K562 (cell line): ENCODE data around the gene LYZL6. TPM values are rescaled to one million over a fixed set of nuclear protein-coding genes. Genes with fewer than 3 reads are reported as not detected.

Experiments used
- ATF3 ChIP-seq, 2 experiments: fragments of 450-650 bp in 1 of 2; sonication (generic) in 1 of 2; formaldehyde crosslinking in 1 of 2; IDR thresholded peaks in 1 of 2; conservative IDR thresholded peaks in 1 of 2; 2 replicates each; pipeline versions ENCODE4 v1.6.1 to v1.8.1; 2016 to 2023; ENCODE audit warnings: mild to moderate bottlenecking in 2 of 2, moderate library complexity in 2 of 2, inconsistent platforms in 1 of 2, missing genetic modification reagents in 1 of 2
- CAMTA2 ChIP-seq: fragments of 250-450 bp; sonication (Bioruptor Pico); conservative IDR thresholded peaks from 2 replicates; pipeline ENCODE4 v1.5.1; 2022
- CTBP1 ChIP-seq: fragments of 450-650 bp; IDR thresholded peaks from 2 replicates; pipeline ENCODE4 v1.6.1; 2016; ENCODE audit warnings: borderline replicate concordance
- FOXO4 ChIP-seq: fragments of 450-650 bp; formaldehyde crosslinking; IDR thresholded peaks from 2 replicates; pipeline ENCODE4 v1.4.0; 2020; ENCODE audit warnings: mild to moderate bottlenecking, moderate library complexity
- IFI16 ChIP-seq: fragments of 250-450 bp; sonication (Bioruptor Pico); IDR thresholded peaks from 2 replicates; pipeline ENCODE4 v2.1.2; 2022; ENCODE audit warnings: mild to moderate bottlenecking, inconsistent platforms
- ILK ChIP-seq: fragments of 450-650 bp; IDR thresholded peaks from 2 replicates; pipeline ENCODE4 v1.6.1; 2016; ENCODE audit warnings: missing genetic modification characterization, low read depth, mild to moderate bottlenecking, missing compliant biosample characterization, moderate library complexity, borderline replicate concordance
- KAT7 ChIP-seq: sonication (generic); formaldehyde crosslinking; IDR thresholded peaks from 2 replicates; pipeline ENCODE4 v1.8.0; 2022; ENCODE audit warnings: missing genetic modification reagents, mild to moderate bottlenecking, borderline replicate concordance
- MAFF ChIP-seq: IDR thresholded peaks from 2 replicates; pipeline ENCODE4 v1.6.1; 2012; ENCODE audit warnings: low read length, improper control_type of control experiment
- MTA1 ChIP-seq: fragments of 450-650 bp; IDR thresholded peaks from 2 replicates; pipeline ENCODE4 v1.6.1; 2017; ENCODE audit warnings: borderline replicate concordance
- PCBP2 ChIP-seq: fragments of 200-400 bp; formaldehyde crosslinking; IDR thresholded peaks from 2 replicates; pipeline ENCODE4 v1.6.1; 2018; ENCODE audit warnings: low read length, low read depth, mild to moderate bottlenecking, moderate library complexity; ENCODE audit not compliant: poor library complexity, severe bottlenecking
- PRMT5 ChIP-seq: sonication (generic); formaldehyde crosslinking; IDR thresholded peaks from 2 replicates; pipeline ENCODE4 v1.5.0; 2020; ENCODE audit warnings: missing genetic modification reagents
- SMARCB1 ChIP-seq: IDR thresholded peaks from 2 replicates; pipeline ENCODE4 v1.6.1; 2011; ENCODE audit warnings: improper control_type of control experiment, low read depth; ENCODE audit not compliant: insufficient read length
- XRCC3 ChIP-seq: fragments of 450-650 bp; IDR thresholded peaks from 2 replicates; pipeline ENCODE4 v1.6.1; 2017; ENCODE audit warnings: mild to moderate bottlenecking, moderate library complexity
- ZBTB2 ChIP-seq: fragments of 450-650 bp; IDR thresholded peaks from 2 replicates; pipeline ENCODE4 v1.6.1; 2016; ENCODE audit warnings: antibody characterized with exemption
- ZNF146 ChIP-seq: IDR thresholded peaks from one replicate; pipeline ENCODE4 v1.6.1; 2018; ENCODE audit warnings: missing compliant biosample characterization; ENCODE audit not compliant: unreplicated experiment
- ZNF3 ChIP-seq: fragments of 250-450 bp; sonication (Bioruptor Pico); IDR thresholded peaks from 2 replicates; pipeline ENCODE4 v1.5.0; 2021; ENCODE audit warnings: mild to moderate bottlenecking, moderate library complexity
- ZNF324 ChIP-seq: fragments of 250-450 bp; sonication (Bioruptor Pico); IDR thresholded peaks from 2 replicates; pipeline ENCODE4 v1.4.0; 2020; ENCODE audit warnings: mild to moderate bottlenecking
- polyA plus RNA-seq, 8 experiments: library from polyadenylated mRNA; depleted of rRNA in 4 of 8; stranded (reverse) in 5 of 8; unstranded in 3 of 8; fragments of >200 nt; fragmentation: Nextera tagmentation in 2 of 8; fragmentation: Illumina TruSeq in 1 of 8; extraction: Ambion mirVana in 2 of 8; extraction: Trizol in 1 of 8; gene quantifications; 2 replicates each; pipeline versions ENCODE4 v1.2.1 to v1.2.3, GENCODE V29; 2011 to 2014; ENCODE audit warnings: inconsistent platforms in 1 of 8, missing spikeins in 1 of 8
- total RNA-seq, 7 experiments: library from RNA; depleted of rRNA in 6 of 7; stranded (reverse); fragments of >200 nt in 6 of 7; fragmentation: Illumina TruSeq in 2 of 7; extraction: Trizol in 2 of 7; gene quantifications; 2 replicates each; pipeline versions ENCODE4 v1.2.1 to v1.2.3, GENCODE V29; 2011 to 2021; ENCODE audit warnings: low replicate concordance in 1 of 7
- TF ChIP-seq, protein P1 (sequence below): IDR thresholded peaks from 2 replicates; pipeline ENCODE4 v1.6.1; 2011; ENCODE audit warnings: borderline replicate concordance, low read depth, mild to moderate bottlenecking, moderate library complexity, low read length; ENCODE audit not compliant: insufficient read depth, poor library complexity, severe bottlenecking

LYZL6 gene
- total and polyA plus RNA-seq, 9 of the 15 experiments (the other 6 are each of a cell fraction or from before 2014, with no cell fraction given), result not detected

DNA sequence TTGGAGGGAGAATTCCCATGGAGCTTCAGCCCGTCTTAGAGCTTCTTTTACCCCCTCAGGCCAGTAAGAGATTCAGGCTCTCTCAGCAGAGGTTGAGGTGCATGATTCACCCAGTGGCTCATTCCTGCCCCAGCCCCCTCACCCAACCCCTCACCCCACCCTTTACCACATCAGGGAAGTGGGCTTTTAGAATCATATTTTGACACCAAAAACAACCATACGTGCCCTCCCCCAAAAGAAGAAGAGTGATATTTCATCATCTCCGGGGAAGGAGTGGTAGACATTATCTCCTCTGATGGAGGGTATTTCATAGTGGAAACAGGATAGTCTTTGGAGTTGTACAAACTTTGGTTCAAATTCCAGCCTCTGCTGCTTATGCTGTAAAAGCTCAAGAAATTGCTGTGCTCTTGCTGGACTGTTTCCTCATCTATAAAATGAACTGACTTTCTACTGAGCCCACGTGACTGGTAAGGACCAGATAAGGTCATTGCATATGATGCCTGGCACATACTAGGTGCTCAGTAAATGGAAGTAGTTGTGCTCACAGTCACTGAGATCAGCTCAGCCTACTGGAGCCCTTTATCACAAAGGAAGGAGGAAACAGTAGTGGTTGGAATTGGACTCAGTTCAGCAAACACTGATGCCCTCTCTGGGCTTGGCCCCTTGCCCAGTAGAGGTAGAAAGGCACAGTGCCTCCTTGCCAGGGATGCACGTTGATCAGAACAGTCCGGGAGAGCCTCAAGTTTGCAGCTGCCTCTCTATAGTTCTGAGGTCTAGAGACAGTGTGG is 45.0 kb downstream of the LYZL6 start (continued):
- TF ChIP-seq, protein P1, sequence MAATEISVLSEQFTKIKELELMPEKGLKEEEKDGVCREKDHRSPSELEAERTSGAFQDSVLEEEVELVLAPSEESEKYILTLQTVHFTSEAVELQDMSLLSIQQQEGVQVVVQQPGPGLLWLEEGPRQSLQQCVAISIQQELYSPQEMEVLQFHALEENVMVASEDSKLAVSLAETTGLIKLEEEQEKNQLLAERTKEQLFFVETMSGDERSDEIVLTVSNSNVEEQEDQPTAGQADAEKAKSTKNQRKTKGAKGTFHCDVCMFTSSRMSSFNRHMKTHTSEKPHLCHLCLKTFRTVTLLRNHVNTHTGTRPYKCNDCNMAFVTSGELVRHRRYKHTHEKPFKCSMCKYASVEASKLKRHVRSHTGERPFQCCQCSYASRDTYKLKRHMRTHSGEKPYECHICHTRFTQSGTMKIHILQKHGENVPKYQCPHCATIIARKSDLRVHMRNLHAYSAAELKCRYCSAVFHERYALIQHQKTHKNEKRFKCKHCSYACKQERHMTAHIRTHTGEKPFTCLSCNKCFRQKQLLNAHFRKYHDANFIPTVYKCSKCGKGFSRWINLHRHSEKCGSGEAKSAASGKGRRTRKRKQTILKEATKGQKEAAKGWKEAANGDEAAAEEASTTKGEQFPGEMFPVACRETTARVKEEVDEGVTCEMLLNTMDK, result no peak
- TF ChIP-seq ZBTB2, result no peak
- TF ChIP-seq PRMT5 (CRISPR knock-in tag), result no peak
- no peak for TF ChIP-seq MTA1
- no peak for TF ChIP-seq ZNF324 (CRISPR knock-in tag)
- TF ChIP-seq ZNF146, result no peak
- no peak for TF ChIP-seq IFI16
- TF ChIP-seq KAT7 (CRISPR knock-in tag), result no peak
- TF ChIP-seq ZNF3, result no peak
- no peak for TF ChIP-seq XRCC3
- TF ChIP-seq CAMTA2 (CRISPR knock-in tag), result no peak
- TF ChIP-seq ILK, result no peak
- TF ChIP-seq MAFF, result no peak
- TF ChIP-seq PCBP2, result no peak
- TF ChIP-seq ATF3 (IDR thresholded peaks at IDR 0.05), result peak; percentile 72
- no peak for TF ChIP-seq ATF3 (CRISPR knock-in tag; conservative IDR thresholded peaks at IDR 0.05)
- TF ChIP-seq FOXO4, result no peak
- no peak for TF ChIP-seq SMARCB1
- no peak for TF ChIP-seq CTBP1
